ENCODE results near the gene SPOUT1.

- TF ChIP-seq CTCF (IDR thresholded peaks at IDR 0.05) (no peak), POLR2A (IDR thresholded peaks at IDR 0.05) (no peak)
Observed at GRCh38 chr9:128862401-128862851, 32.8 kb upstream of the SPOUT1 start.
